H9 (cell line): ENCODE measurements around the gene LRRC31. TPM values are rescaled to one million over a fixed set of nuclear protein-coding genes. Genes with fewer than 3 reads are reported as not detected.

Experiments used
- DNase-seq: peaks from one replicate; pipeline ENCODE4 v3.0.0-alpha.2; 2017
- H2AFZ ChIP-seq: one replicate; pipeline ENCODE4 v1.6.1; 2013; ENCODE audit warnings: mild to moderate bottlenecking, low read length, control low read depth, moderate library complexity
- H2AK5ac ChIP-seq: 2 replicates; pipeline ENCODE4 v1.6.1; 2013; ENCODE audit warnings: low read length, control low read depth, mixed read lengths; ENCODE audit not compliant: insufficient read length
- H2BK120ac ChIP-seq: one replicate; pipeline ENCODE4 v1.6.1; 2013; ENCODE audit warnings: low read depth, mild to moderate bottlenecking, low read length, control low read depth, inconsistent platforms; ENCODE audit not compliant: poor library complexity, severe bottlenecking
- H2BK12ac ChIP-seq: 2 replicates; pipeline ENCODE4 v1.6.1; 2013; ENCODE audit warnings: low read length, control low read depth, mixed read lengths, low read depth; ENCODE audit not compliant: insufficient read length
- H2BK15ac ChIP-seq: 2 replicates; pipeline ENCODE4 v1.6.1; 2013; ENCODE audit warnings: low read depth, low read length, control low read depth
- H2BK20ac ChIP-seq: one replicate; pipeline ENCODE4 v1.6.1; 2013; ENCODE audit warnings: low read depth, mild to moderate bottlenecking, low read length, control low read depth, inconsistent platforms; ENCODE audit not compliant: poor library complexity, severe bottlenecking
- H2BK5ac ChIP-seq: 2 replicates; pipeline ENCODE4 v1.6.1; 2013; ENCODE audit warnings: low read length, control low read depth, mixed read lengths; ENCODE audit not compliant: insufficient read length
- H3K14ac ChIP-seq: 2 replicates; pipeline ENCODE4 v1.6.1; 2013; ENCODE audit warnings: low read length, control low read depth; ENCODE audit not compliant: insufficient read depth
- H3K18ac ChIP-seq: 2 replicates; pipeline ENCODE4 v1.6.1; 2013; ENCODE audit warnings: low read depth, mild to moderate bottlenecking, mixed read lengths, low read length, control low read depth; ENCODE audit not compliant: insufficient read length
- H3K23ac ChIP-seq: 2 replicates; pipeline ENCODE4 v1.6.1; 2013; ENCODE audit warnings: low read length, control low read depth, mixed read lengths, low read depth; ENCODE audit not compliant: insufficient read length
- H3K23me2 ChIP-seq: 2 replicates; pipeline ENCODE4 v1.6.1; 2013; ENCODE audit warnings: low read depth, mild to moderate bottlenecking, mixed read lengths, low read length, control low read depth; ENCODE audit not compliant: insufficient read length, poor library complexity, severe bottlenecking
- H3K27ac ChIP-seq: 2 replicates; pipeline ENCODE4 v1.5.1; 2013; ENCODE audit warnings: low read length, control low read depth, mixed read lengths, low read depth; ENCODE audit not compliant: insufficient read length
- H3K27me3 ChIP-seq: 2 replicates; pipeline ENCODE4 v1.6.1; 2013; ENCODE audit warnings: low read length, control low read depth, inconsistent platforms; ENCODE audit not compliant: insufficient read depth
- H3K4ac ChIP-seq: 2 replicates; pipeline ENCODE4 v1.6.1; 2013; ENCODE audit warnings: low read depth, mild to moderate bottlenecking, control low read depth, inconsistent platforms, low read length, moderate library complexity
- H3K4me1 ChIP-seq: 2 replicates; pipeline ENCODE4 v1.6.1; 2013; ENCODE audit warnings: low read length, control low read depth, inconsistent platforms; ENCODE audit not compliant: insufficient read depth
- H3K4me2 ChIP-seq: 2 replicates; pipeline ENCODE4 v1.6.1; 2013; ENCODE audit warnings: low read length, control low read depth, mixed read lengths; ENCODE audit not compliant: insufficient read length, insufficient read depth
- H3K56ac ChIP-seq: 2 replicates; pipeline ENCODE4 v1.6.1; 2013; ENCODE audit warnings: low read depth, mild to moderate bottlenecking, mixed read lengths, low read length, control low read depth; ENCODE audit not compliant: insufficient read length
- H3K79me1 ChIP-seq: 2 replicates; pipeline ENCODE4 v1.6.1; 2013; ENCODE audit warnings: low read depth, mild to moderate bottlenecking, moderate library complexity, low read length, control low read depth, inconsistent platforms; ENCODE audit not compliant: insufficient read depth, poor library complexity, severe bottlenecking
- H3K79me2 ChIP-seq: 2 replicates; pipeline ENCODE4 v1.6.1; 2013; ENCODE audit warnings: low read length, control low read depth, inconsistent platforms; ENCODE audit not compliant: insufficient read depth
- H3K9ac ChIP-seq: 2 replicates; pipeline ENCODE4 v1.6.1; 2013; ENCODE audit warnings: low read length, control low read depth, mixed read lengths; ENCODE audit not compliant: insufficient read length; ENCODE audit errors: extremely low read depth
- H3K9me3 ChIP-seq: one replicate; pipeline ENCODE4 v1.6.1; 2013; ENCODE audit warnings: low read depth, low read length, inconsistent platforms; ENCODE audit not compliant: control insufficient read depth
- H3T11ph ChIP-seq: one replicate; pipeline ENCODE4 v1.6.1; 2013; ENCODE audit warnings: mild to moderate bottlenecking, low read length, control low read depth, inconsistent platforms
- H4K20me1 ChIP-seq: one replicate; pipeline ENCODE4 v1.6.1; 2013; ENCODE audit not compliant: control insufficient read depth, insufficient read length, insufficient read depth
- H4K5ac ChIP-seq: 2 replicates; pipeline ENCODE4 v1.6.1; 2013; ENCODE audit warnings: low read depth, mild to moderate bottlenecking, mixed read lengths, low read length, control low read depth; ENCODE audit not compliant: insufficient read length
- H4K8ac ChIP-seq: replicated peaks from 2 replicates; pipeline ENCODE4 v1.6.1; 2013; ENCODE audit warnings: low read length, control low read depth, mixed read lengths, low read depth; ENCODE audit not compliant: insufficient read length
- H4K91ac ChIP-seq: 2 replicates; pipeline ENCODE4 v1.6.1; 2013; ENCODE audit warnings: low read depth, mild to moderate bottlenecking, moderate library complexity, mixed read lengths, low read length, control low read depth; ENCODE audit not compliant: insufficient read length
- H3K27ac Mint-ChIP-seq, 3 experiments: 2 replicates in 2 of 3; 3 replicates in 1 of 3; pipeline ENCODE4 v1.8.0; 2020 to 2021; ENCODE audit warnings: mixed read lengths in 3 of 3, mild to moderate bottlenecking in 1 of 3, moderate library complexity in 1 of 3
- H3K27me3 Mint-ChIP-seq: 2 replicates; pipeline ENCODE4 v1.8.0; 2021; ENCODE audit warnings: low read depth, mild to moderate bottlenecking, moderate library complexity, mixed read lengths
- H3K36me3 Mint-ChIP-seq, 3 experiments: 2 replicates in 2 of 3; 3 replicates in 1 of 3; pipeline ENCODE4 v1.8.0; 2020 to 2021; ENCODE audit warnings: low read depth in 3 of 3, mixed read lengths in 3 of 3; ENCODE audit not compliant: insufficient read depth in 1 of 3
- H3K4me1 Mint-ChIP-seq, 2 experiments: 2 replicates each; pipeline ENCODE4 v1.8.0; 2020; ENCODE audit warnings: mixed read lengths in 2 of 2
- H3K4me3 Mint-ChIP-seq, 2 experiments: 2 replicates in 1 of 2; 3 replicates in 1 of 2; pipeline ENCODE4 v1.8.0; 2020 to 2021; ENCODE audit warnings: mild to moderate bottlenecking in 2 of 2, mixed read lengths in 2 of 2, moderate library complexity in 1 of 2
- H3K9me3 Mint-ChIP-seq, 2 experiments: 2 replicates in 1 of 2; 3 replicates in 1 of 2; pipeline ENCODE4 v1.8.0; 2020; ENCODE audit warnings: mild to moderate bottlenecking in 2 of 2, mixed read lengths in 2 of 2, moderate library complexity in 1 of 2
- WGBS: extraction: QIAGEN DNeasy Blood & Tissue Kit; methylation state at CpG from one replicate; pipeline ENCODE4 v1.1.7; 2013; ENCODE audit warnings: missing lambda C conversion rate, low lambda C conversion rate, mixed read lengths; ENCODE audit not compliant: insufficient read length; ENCODE audit errors: extremely low coverage; 5-methylcytosine and 5-hydroxymethylcytosine counted together
- total RNA-seq: library from RNA; stranded (reverse); gene quantifications from 2 replicates; pipeline ENCODE4 v1.2.1, GENCODE V29; 2021
- TF ChIP-seq, protein P1 (sequence below): fragments of 200-600 bp; sonication (generic); conservative IDR thresholded peaks from 3 replicates; pipeline ENCODE4 v1.8.0; 2021; ENCODE audit warnings: antibody characterized with exemption, mild to moderate bottlenecking

Gene LRRC31
- total RNA-seq, 1 experiment from 2014 or later = not detected

DNA sequence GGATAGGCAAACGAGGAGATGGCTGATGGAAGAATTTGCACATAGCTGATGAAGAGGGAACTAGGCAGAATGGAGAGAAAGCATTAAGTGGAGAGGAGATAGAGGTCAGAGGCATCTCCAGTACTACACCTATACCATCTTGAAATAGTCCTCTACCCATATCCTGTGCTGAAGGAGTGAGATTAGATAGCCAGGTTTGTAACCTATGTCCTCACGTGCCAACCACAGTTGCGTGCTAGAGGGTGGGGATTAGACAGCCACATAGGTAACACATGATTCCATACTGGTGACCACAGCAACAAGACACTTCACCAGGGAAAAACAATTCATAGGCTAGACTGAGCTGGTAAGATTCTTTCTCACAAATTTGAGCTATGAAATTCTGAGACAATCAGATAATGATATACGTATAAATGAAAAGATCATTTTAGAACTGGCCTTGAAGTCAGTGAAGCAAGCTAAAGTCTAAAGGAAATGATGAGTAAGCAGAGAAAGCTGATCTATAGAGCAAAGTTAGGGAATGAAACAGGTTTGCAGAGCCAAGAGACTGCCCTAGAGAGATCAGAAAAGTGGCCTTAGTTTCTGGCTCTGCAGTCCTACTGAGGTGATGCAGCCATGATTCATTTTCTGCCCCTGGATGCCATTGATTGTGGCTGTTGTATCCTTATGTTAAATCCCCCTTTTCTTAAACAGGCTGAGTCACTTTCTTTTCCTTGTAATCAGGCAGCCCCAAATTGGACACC, 78.9 kb downstream of the LRRC31 start:
- Histone ChIP-seq H2BK12ac (no peak overlapping the region), H4K91ac (no peak overlapping the region), H4K8ac (no peak overlapping the region), H3K79me1 (no peaks in the 10 kb centered on the region), H3K4ac (no peak overlapping the region), H2BK120ac (no peak overlapping the region), H2BK5ac (no peak overlapping the region), H3K27ac (no peak overlapping the region), H2AFZ (no peak overlapping the region), H3K9ac (no peak overlapping the region), H3K4me2 (no peak overlapping the region), H2BK20ac (no peak overlapping the region), H3K56ac (no peak overlapping the region), H3K14ac (no peak overlapping the region), H2BK15ac (no peak overlapping the region), H3K4me1 (no peaks in the 10 kb centered on the region), H4K20me1 (no peaks in the 10 kb centered on the region), H3T11ph (no peak overlapping the region), H2AK5ac (no peak overlapping the region), H3K23ac (no peak overlapping the region), H3K79me2 (no peaks in the 10 kb centered on the region), H3K23me2 (no peaks in the 10 kb centered on the region), H4K5ac (no peak overlapping the region), H3K18ac (no peak overlapping the region), H3K27me3 (no peaks in the 10 kb centered on the region), H3K9me3 (no peaks in the 10 kb centered on the region)
- Mint-ChIP-seq H3K27ac (peak overlapping the region in 2 of 3 experiments; percentile 9 to 13; a peak in 1 of 7 replicates), H3K9me3 (no peaks in the 10 kb centered on the region), H3K27me3 (no peaks in the 10 kb centered on the region), H3K4me1 (peaks cover 0 to 8% of the 10 kb centered on the region in 2 experiments; a peak in 2 of 4 replicates), H3K36me3 (peaks cover 11 to 27% (median 23%) of the 10 kb centered on the region in 3 experiments; a peak in 6 of 7 replicates), H3K4me3 (no peak overlapping the region)
- no peak for DNase-seq
- TF ChIP-seq, protein P1, sequence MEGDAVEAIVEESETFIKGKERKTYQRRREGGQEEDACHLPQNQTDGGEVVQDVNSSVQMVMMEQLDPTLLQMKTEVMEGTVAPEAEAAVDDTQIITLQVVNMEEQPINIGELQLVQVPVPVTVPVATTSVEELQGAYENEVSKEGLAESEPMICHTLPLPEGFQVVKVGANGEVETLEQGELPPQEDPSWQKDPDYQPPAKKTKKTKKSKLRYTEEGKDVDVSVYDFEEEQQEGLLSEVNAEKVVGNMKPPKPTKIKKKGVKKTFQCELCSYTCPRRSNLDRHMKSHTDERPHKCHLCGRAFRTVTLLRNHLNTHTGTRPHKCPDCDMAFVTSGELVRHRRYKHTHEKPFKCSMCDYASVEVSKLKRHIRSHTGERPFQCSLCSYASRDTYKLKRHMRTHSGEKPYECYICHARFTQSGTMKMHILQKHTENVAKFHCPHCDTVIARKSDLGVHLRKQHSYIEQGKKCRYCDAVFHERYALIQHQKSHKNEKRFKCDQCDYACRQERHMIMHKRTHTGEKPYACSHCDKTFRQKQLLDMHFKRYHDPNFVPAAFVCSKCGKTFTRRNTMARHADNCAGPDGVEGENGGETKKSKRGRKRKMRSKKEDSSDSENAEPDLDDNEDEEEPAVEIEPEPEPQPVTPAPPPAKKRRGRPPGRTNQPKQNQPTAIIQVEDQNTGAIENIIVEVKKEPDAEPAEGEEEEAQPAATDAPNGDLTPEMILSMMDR = no peak
- no CpG with 5 or more reads among the region's 4 CpGs for WGBS
